Measurements from ENCODE around the gene ALPL.

ALPL gene

DNA sequence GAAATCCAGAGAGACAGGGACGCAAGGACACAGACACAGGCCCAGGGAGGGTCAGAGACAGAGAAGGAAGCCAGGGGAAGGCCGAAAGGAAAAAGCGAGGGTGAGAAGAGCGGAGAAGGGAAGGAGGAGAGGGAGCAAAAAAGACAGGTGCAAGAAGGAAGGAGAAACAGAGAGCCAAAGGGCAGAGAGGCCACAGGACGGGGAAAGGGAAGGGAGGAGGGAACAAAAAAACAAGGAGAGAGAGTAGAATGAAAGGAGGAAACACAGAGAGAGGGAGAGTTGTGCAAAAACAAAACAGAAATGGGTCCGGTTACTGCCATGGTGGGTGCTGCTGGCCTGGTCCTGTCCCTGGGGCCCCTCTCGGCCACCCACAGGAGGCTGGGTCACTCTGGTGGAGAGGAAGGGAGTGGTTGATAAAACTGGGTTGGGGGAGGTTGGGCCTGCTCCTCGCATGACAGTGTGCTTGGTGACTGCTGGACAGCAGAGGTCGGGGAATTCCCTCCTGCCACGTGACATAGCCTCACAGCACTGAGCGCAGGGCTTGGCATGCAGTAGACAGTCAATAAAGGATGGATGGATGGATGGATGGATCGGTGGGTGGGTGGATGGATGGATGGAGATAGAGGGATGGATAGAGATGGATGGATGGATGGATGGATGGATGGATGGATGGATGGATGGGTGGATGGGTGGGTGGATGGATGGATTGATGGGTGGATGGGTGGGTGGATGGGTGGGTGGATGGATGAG, 95.2 kb downstream of the ALPL start:
- DNase-seq = no peak

DNA sequence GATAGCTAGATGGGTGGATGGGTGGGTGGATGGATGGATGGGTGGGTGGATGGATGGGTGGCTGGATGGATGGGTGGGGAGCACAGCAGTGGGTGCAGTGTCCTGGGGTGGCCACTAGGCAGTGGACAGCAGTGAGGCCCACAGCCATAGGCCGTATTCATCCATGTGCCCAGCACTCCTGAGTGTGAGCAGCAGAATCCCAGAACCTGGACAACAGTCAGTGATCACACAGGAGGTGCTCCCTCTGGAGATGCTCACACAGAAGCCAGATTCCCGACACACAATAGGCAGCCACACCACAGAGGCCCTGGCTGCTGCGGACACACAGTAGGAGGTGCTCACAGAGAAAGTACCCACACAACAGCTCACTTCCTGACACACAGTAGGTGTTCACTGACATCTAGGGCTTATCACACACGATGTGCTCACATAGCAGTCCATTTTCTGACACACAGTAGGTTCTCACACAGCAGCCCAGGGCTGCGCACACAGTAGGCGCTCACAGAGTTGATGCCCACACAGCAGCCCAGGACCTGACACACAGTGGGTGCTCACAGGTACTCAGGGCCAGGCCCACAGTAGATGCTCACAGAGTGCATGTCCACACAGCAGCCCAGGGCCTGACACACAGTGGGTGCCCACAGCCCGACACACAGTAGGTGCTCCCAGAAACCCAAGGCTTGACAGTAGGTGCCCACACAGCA, 95.9 kb downstream of the ALPL start:
- no peak for DNase-seq

DNA sequence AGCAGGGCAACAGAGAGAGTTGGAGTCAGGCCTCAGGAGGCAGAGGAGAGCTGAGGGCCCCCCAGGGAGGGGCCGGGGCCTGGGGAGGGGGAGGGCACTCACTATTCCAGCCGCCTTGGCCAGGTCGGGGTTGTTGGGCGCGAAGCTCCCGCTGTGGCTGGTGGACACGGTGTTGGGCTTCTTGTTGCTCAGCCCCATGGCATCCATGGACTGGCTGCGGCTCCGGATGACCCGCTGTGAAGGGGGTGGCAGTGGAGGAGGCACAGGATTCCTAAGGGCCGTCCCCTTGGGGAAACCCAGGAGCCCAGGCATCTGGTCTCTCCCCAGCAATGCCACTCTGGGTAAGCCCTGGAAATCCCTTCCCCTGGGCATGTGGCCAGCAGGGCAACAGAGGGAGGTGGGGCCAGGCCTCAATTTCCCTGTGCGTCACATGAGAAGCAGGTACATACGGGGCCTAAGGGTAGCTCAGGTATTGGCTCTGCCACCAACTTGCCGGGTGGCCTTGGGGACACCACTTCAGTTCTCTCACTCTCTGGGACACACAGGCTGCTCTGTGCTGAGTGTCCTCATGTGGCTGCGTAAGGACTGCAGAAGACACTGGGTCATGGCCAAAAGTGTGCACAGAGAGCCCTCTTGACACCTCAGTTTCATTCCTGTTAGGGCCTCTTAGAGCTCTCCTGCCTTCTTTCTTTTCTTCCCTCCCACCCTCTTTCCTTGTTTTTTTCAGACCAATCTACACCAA, 96.9 kb downstream of the ALPL start:
- DNase-seq = no peak

DNA sequence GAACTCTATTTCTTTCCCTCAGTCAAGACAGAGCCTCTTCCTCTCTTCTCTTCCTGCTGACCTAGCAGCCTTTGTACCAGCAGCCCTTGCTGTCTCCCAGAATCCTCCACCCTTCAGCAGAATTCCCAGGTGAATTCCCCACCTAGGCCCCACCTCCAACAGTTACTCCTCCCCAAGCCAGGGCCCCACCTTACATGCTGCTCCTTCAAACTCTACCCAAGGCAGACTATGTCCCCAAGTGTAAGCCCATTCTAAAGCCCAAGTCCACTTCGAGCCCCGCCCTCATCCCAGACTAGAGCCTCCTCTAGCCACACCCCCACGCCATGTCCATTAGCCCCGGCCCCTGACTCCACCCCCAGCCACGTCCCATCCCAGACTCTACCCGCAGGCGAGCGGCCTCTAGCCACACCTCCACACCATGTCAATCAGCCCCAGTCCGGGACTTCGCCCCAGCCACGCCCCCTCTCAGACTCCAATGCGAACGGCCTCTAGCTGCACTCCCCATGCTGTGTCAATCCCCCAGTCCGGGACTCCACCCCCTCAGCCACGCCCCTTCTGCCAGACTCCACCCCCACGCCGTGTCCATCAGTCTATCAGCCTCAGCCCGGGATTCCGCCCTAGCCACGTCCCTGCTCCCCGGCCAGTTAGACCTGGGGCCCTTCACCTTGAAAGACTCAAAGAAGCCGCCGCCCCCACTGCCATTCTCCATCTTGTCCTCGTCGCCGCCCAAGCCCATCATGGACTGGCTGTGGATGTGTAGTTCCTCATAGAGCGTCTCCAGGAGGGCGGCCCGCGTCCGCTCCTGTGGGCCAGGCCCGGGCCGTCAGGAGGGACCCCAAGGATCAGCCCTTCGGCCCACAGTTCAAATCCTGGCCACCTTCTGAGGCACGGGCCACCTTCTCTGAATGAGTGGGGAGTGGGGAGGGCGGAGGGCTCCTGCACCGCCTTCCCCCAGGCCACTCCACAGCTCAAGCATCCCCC, 98.6 kb downstream of the ALPL start:
- DNase-seq = no peak

DNA sequence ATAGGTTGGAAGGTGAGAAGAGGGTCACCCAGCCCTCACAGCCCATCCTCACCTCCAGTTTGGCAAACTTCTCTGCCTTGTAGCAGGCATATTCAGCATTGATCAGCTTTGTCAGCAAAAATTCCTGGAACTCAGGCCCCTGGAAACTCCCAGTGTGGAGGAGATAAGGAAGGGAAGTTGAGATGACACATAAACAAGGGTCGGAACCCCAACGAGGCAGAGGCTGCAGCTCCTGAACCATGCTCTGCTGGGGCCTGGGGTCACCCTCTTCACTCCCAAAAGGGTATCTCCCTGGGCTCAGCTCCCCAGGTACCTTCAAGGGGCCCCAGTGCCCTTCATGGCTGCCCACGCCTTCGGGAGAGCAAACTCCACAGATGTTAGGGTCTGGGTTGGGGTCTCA, 99.6 kb downstream of the ALPL start:
- DNase-seq = no peak

DNA sequence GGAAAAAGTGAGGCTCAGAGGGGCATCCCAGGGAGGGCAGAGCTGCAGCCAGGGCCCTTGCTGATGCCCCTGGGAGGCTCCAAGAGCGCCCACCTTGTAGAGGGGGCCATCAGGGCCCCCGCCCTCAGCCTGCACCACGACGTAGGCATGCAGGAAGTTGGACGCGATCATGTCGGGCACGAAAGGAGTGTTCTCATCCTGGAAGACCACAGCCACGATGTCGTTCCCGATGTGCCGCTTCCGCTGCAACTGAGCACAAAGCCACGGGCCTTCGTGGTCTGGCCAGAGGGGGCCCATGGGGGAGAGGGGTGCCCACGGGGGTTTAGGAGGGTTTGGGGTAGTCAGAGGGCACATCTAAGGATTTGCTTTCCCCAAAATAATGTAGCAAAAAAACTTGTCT, 100.8 kb downstream of the ALPL start:
- no peak for DNase-seq

DNA sequence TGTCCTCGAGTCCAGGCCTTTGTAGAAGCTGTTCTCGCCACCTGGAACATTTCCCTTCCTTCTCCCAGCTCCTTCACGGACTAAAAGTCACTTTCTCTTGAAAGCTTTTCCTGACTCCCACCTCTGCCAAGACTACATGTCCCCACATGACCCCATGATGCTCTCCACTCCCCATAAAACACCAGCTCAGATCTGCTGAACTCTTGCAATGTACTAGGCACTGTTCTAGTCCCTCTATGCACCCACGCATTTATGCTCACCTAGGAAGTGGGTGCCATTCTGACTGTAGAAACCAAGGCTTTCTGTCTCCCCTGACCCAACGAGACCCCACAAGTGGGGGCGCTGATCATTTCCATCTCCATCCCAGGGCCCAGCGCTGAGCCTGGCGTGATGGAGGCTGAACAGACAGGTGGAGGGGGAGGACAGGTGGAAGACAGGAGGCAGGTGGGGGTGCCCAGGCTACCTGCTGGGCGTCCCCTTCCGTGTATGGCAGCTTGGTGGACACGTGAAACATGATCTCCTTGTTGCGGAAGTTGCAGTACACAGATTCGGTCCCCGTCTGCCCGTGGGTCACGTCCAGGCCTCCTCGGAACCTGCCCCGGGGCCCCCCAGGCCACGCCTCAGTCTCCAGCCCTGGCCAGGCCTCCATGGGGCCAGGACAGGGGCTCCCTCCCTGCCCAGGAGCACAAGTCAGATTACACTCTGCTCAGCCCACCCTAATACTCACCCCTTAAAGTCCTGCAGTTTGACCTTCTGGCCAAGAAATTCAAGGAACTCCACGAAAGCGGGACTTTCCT, 102.0 kb downstream of the ALPL start:
- no peak for DNase-seq

DNA sequence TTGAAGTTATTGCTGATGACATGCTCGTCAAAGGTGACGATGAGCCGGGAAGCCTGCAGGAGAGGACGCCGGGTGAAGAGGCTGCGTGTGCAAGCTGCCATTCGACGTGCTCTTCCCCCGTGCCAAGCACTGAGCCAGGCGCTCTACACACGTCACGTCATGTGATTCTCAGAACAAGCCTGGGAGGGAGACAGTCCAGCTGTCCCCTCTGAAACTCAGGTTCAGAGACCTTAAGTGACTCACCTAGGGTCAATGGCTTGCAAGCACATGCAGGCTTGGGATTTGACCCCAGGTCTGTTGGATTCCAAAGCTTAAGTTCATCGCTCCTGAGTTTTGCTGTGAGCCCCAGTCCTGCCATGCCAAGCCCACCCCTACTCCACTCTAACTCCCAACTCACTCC, 102.8 kb downstream of the ALPL start:
- no peak for DNase-seq

DNA sequence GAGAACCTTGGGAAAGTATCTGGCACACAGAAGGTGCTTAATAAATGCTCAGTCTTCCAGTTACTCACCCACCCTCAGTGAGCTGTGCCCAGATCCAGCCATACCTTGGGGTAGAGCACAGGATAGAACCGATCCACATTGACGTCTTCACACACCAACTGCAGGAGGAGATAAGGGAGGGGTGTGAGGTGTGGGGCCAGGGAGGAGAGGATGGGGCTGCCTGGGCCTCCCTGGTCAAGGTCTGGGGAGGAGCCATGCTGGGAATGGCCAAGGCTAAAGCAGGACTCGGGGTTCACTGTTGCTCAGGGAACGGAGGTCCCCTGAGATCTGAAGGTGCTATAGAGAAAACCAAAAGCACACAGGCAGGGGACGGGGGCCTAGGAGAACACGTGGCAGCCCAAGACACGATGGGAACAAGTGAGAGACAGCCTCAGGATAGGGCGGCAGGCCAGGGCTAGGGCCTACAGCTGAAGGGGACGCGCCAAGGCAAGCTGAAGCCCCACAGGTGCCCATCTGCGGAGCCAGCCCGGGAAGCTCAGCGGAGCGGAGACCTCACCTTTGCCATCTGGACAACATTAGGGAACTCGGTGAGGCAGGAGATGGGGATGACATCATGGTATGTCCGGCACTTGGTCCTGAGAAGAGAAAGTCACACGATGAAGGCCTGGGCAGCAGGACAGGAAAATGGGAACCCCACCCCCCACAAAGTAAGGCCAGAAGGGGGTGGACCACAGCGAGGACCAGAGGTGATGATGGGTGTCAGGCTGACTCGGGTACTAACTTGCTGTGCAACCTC, 104.0 kb downstream of the ALPL start:
- no peak for DNase-seq

DNA sequence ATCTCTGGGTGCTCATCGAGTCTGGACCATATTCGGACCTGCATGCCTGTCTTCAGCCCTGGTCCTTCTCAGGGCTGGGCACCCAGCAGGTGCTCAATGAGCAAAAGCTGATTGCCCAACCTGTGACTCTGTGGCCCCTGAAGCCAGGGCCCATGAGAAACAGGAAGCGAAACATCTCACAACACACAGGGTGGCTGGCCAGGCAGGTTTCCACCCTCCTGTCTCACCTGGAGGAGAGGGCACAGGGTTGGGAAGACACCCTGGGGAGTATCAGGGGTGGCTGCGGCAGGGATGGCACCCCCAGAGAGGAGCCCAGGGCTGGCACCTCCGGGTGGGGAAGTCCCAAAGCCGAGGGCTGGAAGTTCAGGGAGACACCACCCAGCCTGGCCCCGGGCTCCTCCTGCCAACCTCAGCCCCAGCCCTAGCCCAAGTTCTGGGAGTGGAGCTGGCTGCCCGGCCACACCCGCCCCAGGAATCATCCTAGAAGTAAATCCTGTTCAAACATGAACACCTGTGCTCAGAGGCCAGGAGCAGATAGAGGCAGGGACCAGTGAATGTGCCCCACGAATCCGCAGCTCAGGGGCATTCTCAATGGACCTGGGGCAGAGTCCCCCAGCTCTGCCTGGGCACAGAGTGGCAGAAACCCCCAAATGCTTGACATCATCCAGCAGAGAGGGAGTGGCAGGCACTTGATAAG, 105.3 kb downstream of the ALPL start:
- no peak for DNase-seq

DNA sequence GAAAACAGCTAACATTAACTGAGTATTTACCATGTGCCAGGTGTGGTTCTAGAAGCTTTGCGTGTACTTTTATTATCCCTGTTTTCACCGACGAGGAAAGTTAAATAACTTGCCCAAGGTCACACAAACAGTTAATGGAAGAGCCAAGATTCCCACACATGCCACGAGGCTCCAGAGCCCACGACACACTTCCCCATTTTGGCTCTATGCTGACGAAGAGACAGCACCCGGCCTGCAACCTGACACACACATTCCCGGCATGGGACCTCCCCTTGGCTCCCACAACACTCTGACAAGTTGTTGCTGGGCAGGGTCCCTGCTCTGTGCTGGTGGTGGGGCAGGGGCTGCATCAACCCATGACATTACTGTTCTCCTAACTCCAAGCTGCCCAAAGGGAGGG, 107.1 kb downstream of the ALPL start:
- DNase-seq = no peak

DNA sequence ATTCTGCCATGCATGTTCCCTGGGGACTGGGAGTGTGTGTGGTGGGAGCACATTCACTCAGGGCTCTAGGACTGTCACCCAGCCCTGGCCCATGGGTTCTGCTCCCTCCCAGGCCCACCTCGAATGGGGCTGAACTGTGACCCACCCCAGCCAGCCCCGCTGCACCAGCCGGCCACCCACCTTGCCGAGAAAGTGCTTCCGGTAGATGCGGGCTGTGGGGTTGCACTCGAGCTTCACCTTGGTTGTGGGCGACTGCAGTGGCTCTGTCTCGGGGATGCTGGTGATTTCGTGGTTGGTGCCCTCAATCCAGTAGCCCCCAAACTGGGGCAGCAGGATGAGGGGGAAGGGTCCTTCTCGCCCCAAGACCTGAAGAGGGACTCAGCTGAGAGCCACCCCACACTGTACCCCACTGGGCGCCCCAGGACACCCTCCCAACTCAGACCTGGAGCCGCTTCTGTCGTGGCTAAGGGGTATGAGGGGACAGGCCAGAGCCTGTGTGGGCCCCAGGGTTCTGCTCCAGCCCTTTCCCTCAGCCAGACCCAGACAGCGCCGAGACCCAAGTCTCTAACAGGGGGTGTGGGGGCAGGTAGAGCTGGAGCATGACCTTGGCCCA, 108.0 kb downstream of the ALPL start:
- no peak for DNase-seq

DNA sequence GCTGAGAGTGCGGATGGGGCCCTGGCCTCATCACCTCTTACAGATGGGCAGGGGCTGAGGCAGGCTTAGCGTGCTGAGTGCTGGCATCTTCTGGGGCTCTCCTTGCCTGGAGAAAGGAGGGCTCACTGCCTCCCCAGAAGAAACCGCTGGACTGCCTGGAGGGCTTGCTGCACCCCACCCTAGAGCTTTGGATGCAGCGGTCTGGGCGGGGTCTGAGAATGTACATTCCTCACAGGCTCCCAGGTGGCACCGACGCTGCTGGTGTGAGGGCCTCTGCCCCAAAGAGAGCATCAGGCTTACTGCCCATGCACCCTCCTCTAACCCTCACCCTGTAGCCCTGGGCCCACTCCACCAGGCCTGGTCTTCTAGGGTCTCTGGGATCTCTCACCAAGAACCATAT, 108.8 kb downstream of the ALPL start:
- DNase-seq = no peak

DNA sequence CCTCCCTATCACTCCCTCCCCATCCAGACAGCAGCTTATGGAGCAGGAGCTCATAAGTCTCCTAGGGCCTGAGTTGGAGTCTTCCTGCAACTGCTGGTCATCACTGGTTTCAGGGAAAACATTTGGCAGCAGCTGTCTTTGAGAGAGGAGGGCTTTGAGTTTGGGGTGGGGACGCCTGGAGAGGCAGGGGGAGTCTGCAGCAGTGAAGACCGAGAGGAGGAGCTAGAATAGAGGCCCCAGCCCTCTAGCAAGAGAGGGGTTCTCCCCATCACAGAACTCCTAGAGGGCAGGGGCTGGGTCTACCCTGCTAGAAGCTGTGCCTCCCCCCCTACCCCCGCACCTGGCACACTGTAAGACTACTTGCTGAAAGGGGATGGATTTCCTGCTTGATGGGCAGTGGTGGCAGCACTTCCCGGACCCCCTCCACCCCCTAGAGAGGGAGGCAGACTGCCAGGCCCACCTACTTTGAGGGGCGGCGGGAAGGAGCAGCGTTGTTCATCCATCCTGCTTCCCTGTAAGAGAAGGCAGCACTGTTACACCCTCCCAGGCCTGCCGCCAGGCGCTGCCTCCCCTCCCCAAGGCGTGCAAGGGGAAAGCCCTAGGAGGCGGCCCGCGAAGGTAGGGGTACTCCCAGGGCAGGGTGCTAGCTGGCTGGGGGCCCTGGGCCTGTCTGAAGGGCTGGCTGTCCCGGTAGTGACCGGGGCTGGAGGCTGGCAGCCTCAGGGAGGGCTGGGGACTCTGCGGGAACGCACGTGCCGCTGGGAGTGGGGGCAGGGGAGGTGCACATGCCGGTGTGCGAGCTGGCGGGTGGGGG, 109.5 kb downstream of the ALPL start:
- DNase-seq = no peak

DNA sequence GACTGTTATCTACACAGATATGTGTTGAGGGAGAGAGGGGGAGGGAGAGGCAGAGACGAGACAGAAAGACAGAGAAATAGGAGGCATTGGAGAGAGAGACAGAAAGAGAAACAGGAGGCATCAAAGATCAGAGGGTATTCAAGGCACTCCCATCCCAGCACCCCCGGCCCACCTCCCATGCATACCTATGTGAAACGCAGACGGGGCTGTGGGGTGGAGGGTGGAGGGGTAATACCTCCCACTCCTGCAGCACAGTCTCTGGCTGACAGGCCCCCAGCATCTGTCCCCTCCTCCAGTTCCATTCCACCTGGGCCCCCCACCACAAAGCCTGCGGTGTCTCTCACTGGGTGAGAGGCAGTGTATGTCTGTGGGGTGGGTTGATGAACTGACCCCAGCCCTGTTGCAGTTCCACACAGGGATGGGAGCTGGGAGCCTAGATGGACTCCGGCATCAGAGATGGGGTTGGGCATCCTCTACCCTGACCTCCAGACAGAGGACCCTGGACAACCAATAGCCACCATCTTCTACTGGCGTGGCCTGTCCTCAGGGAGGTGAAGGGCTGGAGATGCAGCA, 110.2 kb downstream of the ALPL start:
- DNase-seq = no peak

DNA sequence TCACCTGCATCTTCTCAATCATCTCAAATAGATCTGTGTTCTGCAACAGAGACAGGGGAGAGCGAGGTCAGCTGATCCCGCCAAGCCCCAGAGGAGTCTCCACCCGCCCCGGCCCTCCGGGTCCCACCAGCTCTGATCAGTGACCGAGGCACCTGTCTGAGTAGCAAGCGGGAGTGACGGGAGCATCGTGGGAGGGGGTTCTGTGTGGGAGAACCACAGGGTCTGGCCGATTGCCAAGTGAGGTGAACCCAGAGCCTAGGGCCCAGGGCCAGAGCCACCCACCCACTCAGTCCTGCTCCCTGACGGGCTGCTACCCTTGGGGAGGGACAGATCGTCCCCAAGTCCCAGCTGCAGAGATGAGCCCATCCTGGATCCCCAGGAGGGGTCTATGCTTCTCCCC, 110.8 kb downstream of the ALPL start:
- DNase-seq = no peak

DNA sequence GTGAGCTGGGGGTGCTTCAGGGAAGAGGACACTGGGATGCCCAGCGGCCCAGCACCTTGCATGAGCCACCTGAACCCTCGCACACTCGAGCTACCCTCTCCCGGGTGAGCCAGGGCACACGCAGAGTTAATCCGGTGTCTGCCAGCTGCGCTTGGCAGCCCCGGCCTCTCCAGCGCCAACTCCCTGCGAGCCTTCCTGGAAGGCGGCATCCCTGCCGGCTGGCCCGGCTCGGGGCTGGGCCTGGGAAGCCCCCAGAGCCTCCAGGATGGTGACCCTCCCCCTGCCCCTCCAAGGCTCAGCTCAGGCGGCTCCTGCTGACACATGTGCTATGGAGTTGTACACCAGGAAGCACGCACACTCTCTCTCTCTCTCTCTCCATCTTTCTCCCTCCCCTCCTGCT, 111.3 kb downstream of the ALPL start:
- DNase-seq = no peak

DNA sequence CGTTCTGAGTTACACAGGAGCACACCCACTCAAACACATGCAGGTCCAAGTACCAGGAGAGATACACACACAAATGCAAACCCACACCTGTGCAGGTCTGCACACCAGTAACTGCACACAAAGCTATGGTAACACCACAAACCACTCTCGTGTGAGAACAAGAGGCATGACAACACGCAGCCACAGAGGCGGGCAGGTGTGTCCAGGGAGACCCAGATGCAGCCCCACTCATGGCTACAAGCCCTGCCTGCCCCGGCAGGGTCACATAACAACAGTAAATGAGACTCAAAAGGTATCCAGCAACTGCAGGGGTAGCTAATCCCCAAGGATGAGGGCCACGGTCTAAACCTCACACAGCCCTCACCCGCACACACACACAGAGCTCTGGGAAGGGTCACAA, 111.8 kb downstream of the ALPL start:
- no peak for DNase-seq

All from cortex of kidney (tissue), 1 donor.